Erythroblast (primary cell): ENCODE data around the gene CDK5RAP1.
"Not testable (repeated sequence)": the region's sequence is repeated elsewhere in the genome, so short reads cannot be mapped to it uniquely, and the experiment has no call there.

Experiments used
- GATA1 ChIP-seq: IDR thresholded peaks from 2 replicates; pipeline ENCODE4 v1.6.1; 2011; ENCODE audit warnings: low read depth, mild to moderate bottlenecking, control low read depth, low read length, moderate library complexity
- POLR2A ChIP-seq: IDR thresholded peaks from 2 replicates; pipeline ENCODE4 v1.6.1; 2011; ENCODE audit warnings: mild to moderate bottlenecking, low read length

DNA sequence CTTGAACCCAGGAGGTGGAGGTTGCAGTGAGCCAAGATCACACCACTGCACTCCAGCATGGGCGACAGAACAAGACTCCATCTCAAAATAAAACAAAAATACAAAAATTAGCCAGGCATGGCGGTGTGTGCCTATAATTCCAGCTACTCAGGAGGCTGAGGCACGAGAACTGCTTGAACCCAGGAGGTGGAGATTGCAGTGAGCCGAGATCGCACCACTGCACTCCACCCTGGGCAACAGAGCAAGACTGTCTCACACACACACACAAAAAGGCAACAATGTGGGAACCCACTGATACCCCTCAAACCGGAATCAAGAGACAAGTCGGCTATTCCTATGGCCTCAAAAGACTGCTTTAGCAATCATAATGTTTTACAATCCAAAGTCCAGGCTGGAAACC is 39.2 kb upstream of the CDK5RAP1 start:
- not testable (repeated sequence) for TF ChIP-seq POLR2A, GATA1
